ENCODE data around the gene FBXW5. TPM values are rescaled to one million over a fixed set of nuclear protein-coding genes. Genes with fewer than 3 reads are reported as not detected.

The FBXW5 gene
- total RNA-seq, 2 experiments from 2014 or later: 63.3 to 89.6 TPM

GRCh38 chr9:136973618-136974617 lies 29.4 kb upstream of the FBXW5 start:
- no peaks in the 10 kb centered on the region for H3K9me2 ChIP-seq (ENCODE audit: insufficient read depth, low read length)
- H3K4me2 ChIP-seq (ENCODE audit: low read length): no peak overlapping the region
- no peaks in the 10 kb centered on the region for H3K9me3 ChIP-seq (ENCODE audit: low read length)
- no peak for DNase-seq (ENCODE audit: low spot score)
- no peaks in the 10 kb centered on the region for H3K4me1 ChIP-seq (ENCODE audit: insufficient read depth, low read length, poor library complexity, severe bottlenecking)
- no peak overlapping the region for H3K4me3 ChIP-seq (ENCODE audit: low read depth, low read length, poor library complexity, severe bottlenecking)
- intact Hi-C loops (cut with micrococcal nuclease; ENCODE audit: unreplicated experiment): no loop called here
- ChIA-PET CTCF (ENCODE audit: unreplicated experiment) (interaction anchor here (0.6 kb wide), 1 partner anchor 28 kb away, joined by 3 read pairs; no protein-coding TSS in a partner anchor), POLR2A (no interaction called here)
- no peak for TF ChIP-seq CTCF (conservative IDR thresholded peaks at IDR 0.05; ENCODE audit: low read length)
- TF ChIP-seq EZH2phosphoT487 (IDR thresholded peaks at IDR 0.05; ENCODE audit: borderline replicate concordance, low read depth, low read length): no peak
- no peaks in the 10 kb centered on the region for H3K36me3 ChIP-seq (ENCODE audit: insufficient read depth, low read length)
- BruUV-seq (replicated peaks): no TSS peak
- H3K27ac ChIP-seq (ENCODE audit: low read depth, low read length, poor library complexity, severe bottlenecking): no peak overlapping the region
- H4K20me1 ChIP-seq (ENCODE audit: insufficient read depth, low read length): no peaks in the 10 kb centered on the region
- H3K79me2 ChIP-seq (ENCODE audit: insufficient read depth, low read depth, low read length): no peaks in the 10 kb centered on the region
- no peak overlapping the region for H2AFZ ChIP-seq (ENCODE audit: low read length)

DNA sequence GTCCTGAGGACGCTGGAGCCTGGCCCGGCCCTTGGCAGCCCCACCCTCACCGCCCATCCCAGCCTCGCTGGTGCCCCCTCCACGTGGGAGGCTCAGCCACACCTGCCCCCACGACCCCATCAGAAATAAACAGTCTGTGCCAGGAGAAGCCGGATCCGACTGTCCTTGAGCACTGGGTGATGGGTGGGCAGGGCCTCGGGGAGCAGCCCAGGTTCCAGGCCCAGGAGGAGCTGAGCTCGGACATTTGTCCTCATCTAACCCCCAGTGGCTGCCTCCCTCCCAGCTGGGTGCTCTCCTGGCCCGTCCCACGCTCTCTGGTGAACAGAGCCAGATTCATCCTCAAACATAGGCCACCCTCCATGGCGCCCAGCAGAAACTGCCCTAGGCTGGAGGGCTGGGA lies 28.2 kb upstream of the FBXW5 start:
- H3K9me2 ChIP-seq (ENCODE audit: insufficient read depth, low read length): no peaks in the 10 kb centered on the region
- DNase-seq (ENCODE audit: low spot score): no peak
- H3K36me3 ChIP-seq (ENCODE audit: insufficient read depth, low read length): no peaks in the 10 kb centered on the region
- H3K4me1 ChIP-seq (ENCODE audit: insufficient read depth, low read length, poor library complexity, severe bottlenecking): no peaks in the 10 kb centered on the region
- BruUV-seq (replicated peaks): no TSS peak
- no peak for TF ChIP-seq EZH2phosphoT487 (IDR thresholded peaks at IDR 0.05; ENCODE audit: borderline replicate concordance, low read depth, low read length)
- TF ChIP-seq CTCF (conservative IDR thresholded peaks at IDR 0.05; ENCODE audit: low read length): no peak
- no peaks in the 10 kb centered on the region for H3K79me2 ChIP-seq (ENCODE audit: insufficient read depth, low read depth, low read length)
- H4K20me1 ChIP-seq (ENCODE audit: insufficient read depth, low read length): no peaks in the 10 kb centered on the region
- H3K27ac ChIP-seq (ENCODE audit: low read depth, low read length, poor library complexity, severe bottlenecking): no peak overlapping the region
- no peak overlapping the region for H3K4me3 ChIP-seq (ENCODE audit: low read depth, low read length, poor library complexity, severe bottlenecking)
- intact Hi-C loops (cut with micrococcal nuclease; ENCODE audit: unreplicated experiment): no loop called here
- no peak overlapping the region for H2AFZ ChIP-seq (ENCODE audit: low read length)
- H3K4me2 ChIP-seq (ENCODE audit: low read length): no peak overlapping the region
- POLR2A ChIA-PET: no interaction called here
- CTCF ChIA-PET (ENCODE audit: unreplicated experiment): no interaction called here
- no peaks in the 10 kb centered on the region for H3K9me3 ChIP-seq (ENCODE audit: low read length)

DNA sequence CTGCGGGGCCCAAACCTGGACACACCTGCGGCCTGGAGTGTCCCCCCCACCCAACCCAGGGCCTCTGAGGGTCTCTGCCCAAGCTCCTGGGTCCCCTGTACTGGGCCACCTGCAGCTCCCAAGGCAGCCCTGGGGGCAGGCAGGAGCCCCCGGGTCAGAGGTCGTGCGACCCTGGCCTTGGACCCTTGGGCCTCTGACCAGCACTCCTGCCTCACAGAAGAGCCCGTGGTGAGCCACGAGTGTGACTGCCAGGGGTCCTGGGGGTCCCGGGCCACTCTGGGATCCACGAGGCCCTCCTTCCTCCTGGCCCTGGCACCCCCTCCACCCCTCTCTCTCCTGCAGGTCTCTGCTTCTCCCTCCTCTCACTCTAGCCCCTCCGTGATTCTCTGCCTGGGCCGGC lies 27.8 kb upstream of the FBXW5 start:
- ChIA-PET CTCF (ENCODE audit: unreplicated experiment) (no interaction called here), POLR2A (no interaction called here)
- H3K9me3 ChIP-seq (ENCODE audit: low read length): no peaks in the 10 kb centered on the region
- no peak overlapping the region for H3K4me2 ChIP-seq (ENCODE audit: low read length)
- no peaks in the 10 kb centered on the region for H3K9me2 ChIP-seq (ENCODE audit: insufficient read depth, low read length)
- H2AFZ ChIP-seq (ENCODE audit: low read length): no peak overlapping the region
- H3K36me3 ChIP-seq (ENCODE audit: insufficient read depth, low read length): no peaks in the 10 kb centered on the region
- no peaks in the 10 kb centered on the region for H3K79me2 ChIP-seq (ENCODE audit: insufficient read depth, low read depth, low read length)
- no TSS peak for BruUV-seq (replicated peaks)
- no peak overlapping the region for H3K27ac ChIP-seq (ENCODE audit: low read depth, low read length, poor library complexity, severe bottlenecking)
- intact Hi-C loops (cut with micrococcal nuclease; ENCODE audit: unreplicated experiment): no loop called here
- H3K4me3 ChIP-seq (ENCODE audit: low read depth, low read length, poor library complexity, severe bottlenecking): no peak overlapping the region
- no peak for TF ChIP-seq EZH2phosphoT487 (IDR thresholded peaks at IDR 0.05; ENCODE audit: borderline replicate concordance, low read depth, low read length)
- TF ChIP-seq CTCF (conservative IDR thresholded peaks at IDR 0.05; ENCODE audit: low read length): no peak
- H3K4me1 ChIP-seq (ENCODE audit: insufficient read depth, low read length, poor library complexity, severe bottlenecking): no peaks in the 10 kb centered on the region
- no peaks in the 10 kb centered on the region for H4K20me1 ChIP-seq (ENCODE audit: insufficient read depth, low read length)
- DNase-seq (ENCODE audit: low spot score): no peak
